Aorta (tissue), 5 donors: Measurements from ENCODE around the gene SFMBT1. TPM values are rescaled to one million over a fixed set of nuclear protein-coding genes. Genes with fewer than 3 reads are reported as not detected.

Experiments
- ATAC-seq: fragments of 200-7000 bp; cut with Tn5 transposase; one replicate; pipeline ENCODE4 v1.9.1; 2022; ENCODE audit warnings: moderate library complexity; ENCODE audit not compliant: low FRiP score
- DNase-seq, 2 donors: peaks; one replicate each; pipeline ENCODE4 v3.0.0-alpha.2; 2020
- H3K27ac ChIP-seq, 2 donors: one replicate each; pipeline ENCODE4 v1.5.1; 2013; ENCODE audit warnings: low read length in 2 of 2, mild to moderate bottlenecking in 2 of 2, moderate library complexity in 2 of 2, control low read depth in 1 of 2, inconsistent platforms in 1 of 2, low read depth in 1 of 2
- H3K27me3 ChIP-seq, 2 donors: one replicate each; pipeline ENCODE4 v1.6.1; 2013; ENCODE audit warnings: control low read depth in 1 of 2, low read length in 1 of 2, mild to moderate bottlenecking in 1 of 2, moderate library complexity in 1 of 2; ENCODE audit not compliant: insufficient read depth in 2 of 2, control insufficient read depth in 1 of 2
- H3K36me3 ChIP-seq, 2 donors: one replicate each; pipeline ENCODE4 v1.6.1; 2013; ENCODE audit warnings: control low read depth in 1 of 2, low read length in 1 of 2, mild to moderate bottlenecking in 1 of 2; ENCODE audit not compliant: insufficient read depth in 2 of 2, control insufficient read depth in 1 of 2
- H3K4me1 ChIP-seq, 2 donors: one replicate each; pipeline ENCODE4 v1.6.1; 2013; ENCODE audit warnings: low read length in 2 of 2, control low read depth in 1 of 2, mild to moderate bottlenecking in 1 of 2, moderate library complexity in 1 of 2; ENCODE audit not compliant: insufficient read depth in 2 of 2, control insufficient read depth in 1 of 2
- H3K4me3 ChIP-seq, 2 donors: one replicate each; pipeline ENCODE4 v1.5.1; 2013; ENCODE audit warnings: low read length in 2 of 2, control low read depth in 1 of 2, mild to moderate bottlenecking in 1 of 2
- H3K9me3 ChIP-seq: one replicate; pipeline ENCODE4 v1.6.1; 2013; ENCODE audit warnings: mild to moderate bottlenecking, low read length; ENCODE audit not compliant: control insufficient read depth
- WGBS, 2 donors: extraction: QIAGEN DNeasy Blood & Tissue Kit; methylation state at CpG; one replicate each; pipeline ENCODE4 v1.1.7; 2013; 5-methylcytosine and 5-hydroxymethylcytosine counted together
- intact Hi-C, 2 donors: fragments of 100-400 bp; cut with DNase I; formaldehyde crosslinking; loops; one replicate each; pipeline versions ENCODE4 v1.14.2 to v1.15.0; 2022
- polyA plus RNA-seq, 2 donors: library from polyadenylated mRNA; stranded (reverse); fragments of 200-250 nt; gene quantifications; one replicate each; pipeline ENCODE4 v1.2.3, GENCODE V29; 2013
- total RNA-seq, 2 donors: library from RNA; stranded (reverse); fragmentation: NEBNext Ultra II Directional; extraction: Animal tissue kit (Norgen Biotek cat#: 25700); gene quantifications; one replicate each; pipeline ENCODE4 v1.2.1, GENCODE V29; 2021
- donor health status: healthy with polysubstance abuse.
- donor health status: Bipolar disorder and iron deficiency.
- donor health status: DM: no; HTN: no; CAD: no.
- donor health status: DM: no; HTN: no; CAD: no.
- donor health status: DM: yes; HTN: yes; CAD: no.

Gene SFMBT1
- total and polyA plus RNA-seq, 4 donors: 0.75 to 12.6 (median 5.4) TPM

DNA sequence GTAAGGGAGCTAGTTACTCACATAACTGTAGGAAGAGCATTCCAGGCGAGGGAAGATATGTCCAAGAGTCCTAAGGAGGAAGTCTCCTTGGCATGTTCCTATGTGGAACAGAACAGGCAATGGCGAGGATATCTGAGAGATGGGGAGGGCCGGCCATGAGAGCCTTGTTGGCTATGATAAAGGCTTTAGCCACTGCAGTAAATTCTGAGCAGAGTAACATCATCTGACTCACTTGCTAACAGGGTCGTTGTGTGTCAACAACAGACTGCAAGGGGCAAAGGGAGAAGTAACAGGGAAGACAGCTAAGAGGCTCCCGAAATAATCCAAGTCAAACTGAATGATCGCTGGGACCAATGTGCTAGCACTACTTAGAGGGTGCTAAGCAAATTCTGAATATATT lies 21.6 kb downstream of the SFMBT1 start:
- intact Hi-C loops: no loop called here
- Histone ChIP-seq H3K4me1 (no peaks in the 10 kb centered on the region), H3K4me3 (no peak overlapping the region), H3K36me3 (no peaks in the 10 kb centered on the region), H3K9me3 (no peaks in the 10 kb centered on the region), H3K27me3 (no peaks in the 10 kb centered on the region), H3K27ac (no peak overlapping the region)
- WGBS, 2 donors: 91% methylated on average over 6 of the region's 6 CpGs
- no peak for ATAC-seq
- no peak for DNase-seq

DNA sequence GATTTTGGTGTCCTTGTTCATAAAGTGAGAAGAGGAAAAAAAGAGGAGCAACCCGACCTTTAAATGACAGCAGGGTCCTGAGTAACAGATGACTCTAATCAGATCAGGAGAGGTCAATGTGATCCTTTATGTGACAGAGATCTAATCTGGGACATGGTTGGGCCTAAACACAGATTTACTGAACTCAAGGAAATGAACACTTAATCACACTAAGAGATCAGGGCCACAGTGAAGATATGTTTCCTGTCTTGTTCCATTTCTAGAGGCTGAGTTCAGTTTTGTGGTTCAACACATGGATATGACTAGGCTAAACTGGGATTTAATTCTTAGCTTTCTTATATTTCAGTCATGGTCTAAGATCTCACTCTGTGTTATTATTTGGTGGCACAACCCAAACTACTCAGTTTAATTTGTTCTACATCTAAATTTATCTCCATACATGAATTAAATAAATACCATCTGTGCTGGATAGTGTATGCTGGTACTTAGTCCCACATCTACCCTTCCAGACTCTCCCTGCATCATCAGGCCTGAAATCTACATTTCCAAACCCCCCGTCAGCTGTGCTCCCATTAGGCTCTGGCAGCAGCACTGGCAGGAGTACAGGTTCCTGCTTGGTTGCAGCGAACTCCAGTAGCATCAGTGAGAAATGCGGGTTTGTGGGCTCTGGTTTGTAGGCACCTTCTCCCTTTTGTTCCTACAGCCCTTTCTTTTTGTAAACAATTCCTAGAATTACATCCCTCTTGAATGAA lies 22.6 kb downstream of the SFMBT1 start:
- 94 to 96% methylated on average over 4 of the region's 4 CpGs for WGBS, 2 donors

DNA sequence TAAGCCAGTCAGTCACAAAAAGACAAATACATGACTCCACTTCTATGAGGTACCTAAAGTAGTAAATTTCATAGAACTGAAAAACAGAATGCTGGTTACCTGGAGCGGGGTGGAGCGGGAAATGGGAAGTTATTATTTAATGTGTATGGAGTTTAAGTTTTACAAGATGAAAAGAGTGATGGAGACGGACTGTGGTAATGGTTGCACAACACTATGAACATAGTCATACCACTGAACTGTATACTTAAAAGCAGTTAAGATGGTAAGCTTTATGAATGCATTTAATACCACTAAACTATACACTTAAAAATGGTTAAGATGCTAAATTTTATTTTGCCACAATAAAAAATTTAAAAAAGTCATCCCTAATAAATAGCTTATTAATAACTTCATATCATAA lies 23.2 kb downstream of the SFMBT1 start:
- Histone ChIP-seq H3K4me1 (no peaks in the 10 kb centered on the region), H3K27me3 (no peaks in the 10 kb centered on the region), H3K9me3 (no peaks in the 10 kb centered on the region), H3K27ac (no peak overlapping the region), H3K36me3 (no peaks in the 10 kb centered on the region), H3K4me3 (no peak overlapping the region)
- WGBS, 2 donors: 98% methylated on average over 3 of the region's 3 CpGs
- no peak for ATAC-seq
- intact Hi-C loops: no loop called here
- no peak for DNase-seq

More for the DNA sequence above, 22.6 kb downstream of the SFMBT1 start:
- intact Hi-C loops: no loop called here
- no peaks in the 10 kb centered on the region for H3K9me3 ChIP-seq
- ATAC-seq: no peak
- H3K4me3 ChIP-seq: no peak overlapping the region
- H3K36me3 ChIP-seq: no peaks in the 10 kb centered on the region
- H3K27ac ChIP-seq: no peak overlapping the region
- H3K27me3 ChIP-seq: no peaks in the 10 kb centered on the region
- no peaks in the 10 kb centered on the region for H3K4me1 ChIP-seq
- no peak for DNase-seq

DNA sequence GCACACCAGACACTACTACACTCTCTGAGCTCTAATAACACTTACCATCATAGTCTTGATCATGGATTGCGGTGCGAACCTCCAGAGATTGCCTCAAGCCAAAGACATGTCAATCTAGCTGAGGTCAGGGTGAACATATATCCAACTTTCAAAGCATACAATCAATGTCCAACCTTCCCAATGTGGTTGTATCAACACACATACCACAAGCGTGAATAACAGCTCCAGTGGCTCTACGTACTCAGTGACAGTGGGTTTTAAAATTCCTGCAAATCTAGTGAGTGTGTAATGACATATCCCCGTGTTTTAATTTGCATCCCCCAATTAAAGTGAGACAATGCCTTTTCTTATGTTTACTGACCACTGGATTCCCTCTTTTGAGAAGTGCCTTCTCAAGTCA lies 29.6 kb downstream of the SFMBT1 start:
- intact Hi-C loops: no loop called here
- H3K27ac ChIP-seq: no peak overlapping the region
- WGBS, 2 donors: 92 to 94% methylated on average over 5 of the region's 5 CpGs
- no peaks in the 10 kb centered on the region for H3K27me3 ChIP-seq
- ATAC-seq: no peak
- H3K36me3 ChIP-seq: no peaks in the 10 kb centered on the region
- no peaks in the 10 kb centered on the region for H3K4me1 ChIP-seq
- H3K4me3 ChIP-seq: no peak overlapping the region
- no peak for DNase-seq
- H3K9me3 ChIP-seq: no peaks in the 10 kb centered on the region

- Histone ChIP-seq H3K4me1 (no peaks in the 10 kb centered on the region), H3K27me3 (no peaks in the 10 kb centered on the region), H3K27ac (no peak overlapping the region), H3K36me3 (no peaks in the 10 kb centered on the region), H3K4me3 (no peak overlapping the region), H3K9me3 (no peaks in the 10 kb centered on the region)
- intact Hi-C loops: no loop called here
- 73 to 77% methylated on average over 3 of the region's 3 CpGs for WGBS, 2 donors
- DNase-seq: no peak
- no peak for ATAC-seq
These were observed 34.5 kb downstream of the SFMBT1 start for GRCh38 chr3:53011324-53011723.

- Histone ChIP-seq H3K9me3 (no peaks in the 10 kb centered on the region), H3K27me3 (no peaks in the 10 kb centered on the region), H3K4me1 (no peaks in the 10 kb centered on the region), H3K27ac (no peak overlapping the region), H3K36me3 (no peaks in the 10 kb centered on the region), H3K4me3 (no peak overlapping the region)
- DNase-seq (no peak), ATAC-seq (no peak)
- intact Hi-C loops: no loop called here
- WGBS, 2 donors: 89 to 97% methylated on average over 2 of the region's 2 CpGs
These were observed 35.9 kb downstream of the SFMBT1 start for GRCh38 chr3:53009826-53010539.

- no peak for ATAC-seq
- 92 to 93% methylated on average over 6 of the region's 6 CpGs for WGBS, 2 donors
These were observed 36.9 kb downstream of the SFMBT1 start for GRCh38 chr3:53008932-53009331.

GRCh38 chr3:53005854-53006513 lies 39.9 kb downstream of the SFMBT1 start:
- H3K36me3 ChIP-seq: no peaks in the 10 kb centered on the region
- no peaks in the 10 kb centered on the region for H3K4me1 ChIP-seq
- no peak overlapping the region for H3K4me3 ChIP-seq
- no peaks in the 10 kb centered on the region for H3K9me3 ChIP-seq
- ATAC-seq (no peak), DNase-seq (no peak)
- intact Hi-C loops: no loop called here
- no peak overlapping the region for H3K27ac ChIP-seq
- no peaks in the 10 kb centered on the region for H3K27me3 ChIP-seq
- WGBS, 2 donors: 92% methylated on average over 12 of the region's 12 CpGs

More at GRCh38 chr3:53008932-53009331, 36.9 kb downstream of the SFMBT1 start:
- H3K27me3 ChIP-seq: no peaks in the 10 kb centered on the region
- intact Hi-C loops: no loop called here
- DNase-seq: no peak
- no peaks in the 10 kb centered on the region for H3K36me3 ChIP-seq
- no peaks in the 10 kb centered on the region for H3K9me3 ChIP-seq
- no peak overlapping the region for H3K27ac ChIP-seq
- H3K4me3 ChIP-seq: no peak overlapping the region
- no peaks in the 10 kb centered on the region for H3K4me1 ChIP-seq
